GM21528 (cell line): Measurements from ENCODE around the gene DAPK3.
"Not testable (repeated sequence)": the region's sequence is repeated elsewhere in the genome, so short reads cannot be mapped to it uniquely, and the experiment has no call there.

Experiments used
- ATAC-seq: cut with Tn5 transposase; IDR thresholded peaks from one replicate; pipeline ENCODE4 v1.9.1; 2021; ENCODE audit warnings: mild to moderate bottlenecking, moderate library complexity; ENCODE audit not compliant: unreplicated experiment, low FRiP score

DAPK3 gene

DNA sequence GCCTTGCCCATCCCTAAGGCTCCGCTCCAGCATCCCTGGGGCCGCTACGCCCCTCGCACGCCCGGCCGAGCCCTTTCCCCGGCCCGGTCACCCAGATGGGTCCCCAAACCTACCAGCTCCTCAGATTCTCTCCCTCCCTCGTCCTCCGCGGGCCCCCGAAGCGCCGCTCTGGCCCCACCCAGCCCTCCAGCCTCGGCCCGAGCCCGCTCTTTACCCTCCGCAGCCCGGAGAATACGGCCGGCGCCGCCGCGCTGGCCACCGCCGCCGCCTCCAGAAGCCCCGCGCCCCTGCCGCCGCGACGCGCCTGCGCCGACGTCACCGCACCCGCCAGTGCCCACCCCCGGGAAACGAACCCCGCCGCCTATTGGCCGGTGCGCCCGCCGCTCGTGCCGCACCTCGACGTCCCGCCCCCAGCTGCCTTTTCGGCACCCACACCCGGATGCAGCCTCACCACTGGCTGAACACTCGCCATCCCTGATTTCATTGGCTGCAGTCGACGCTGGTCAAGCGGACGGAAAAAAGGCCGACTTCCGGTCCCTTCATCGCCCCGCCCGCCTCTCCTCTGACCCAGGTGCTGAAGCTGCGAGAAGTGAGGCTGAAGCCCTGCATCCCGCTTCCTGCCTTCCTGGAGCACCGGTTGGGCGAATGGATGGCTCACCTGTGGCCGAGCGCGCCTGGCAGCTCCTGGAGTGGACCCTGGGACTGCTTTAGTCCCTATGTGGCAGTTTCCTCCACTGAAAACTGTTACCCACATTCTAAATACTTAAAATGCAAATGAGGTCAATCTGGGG is at the start of gene DAPK3:
Gene DAPK3, minus strand, starts transcription at position 292 of the 791 bp plus-strand sequence. CDS start 1,364 bp downstream, outside the sequence.
- ATAC-seq = peak; percentile 89

DNA sequence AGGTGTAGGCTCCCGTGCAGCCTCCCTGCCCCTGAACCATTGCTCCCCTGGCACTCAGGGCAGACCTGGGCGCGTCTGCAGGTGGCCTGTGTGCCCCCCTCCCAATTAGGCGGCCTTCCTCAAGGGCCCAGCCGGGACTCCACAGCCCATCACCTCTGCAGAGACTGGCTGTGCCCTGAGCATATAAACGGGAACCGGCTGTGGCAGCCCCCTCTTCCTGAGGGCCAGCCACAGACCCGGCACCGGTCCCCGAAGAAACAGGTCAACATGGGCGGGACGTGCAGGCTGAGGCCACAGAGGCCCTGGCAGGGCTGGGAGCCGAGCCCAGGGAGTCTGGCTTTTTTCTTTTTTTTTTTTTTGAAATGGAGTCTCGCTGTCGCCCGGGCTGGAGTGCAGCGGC is 48.7 kb upstream of the DAPK3 start:
- ATAC-seq = no peak

DNA sequence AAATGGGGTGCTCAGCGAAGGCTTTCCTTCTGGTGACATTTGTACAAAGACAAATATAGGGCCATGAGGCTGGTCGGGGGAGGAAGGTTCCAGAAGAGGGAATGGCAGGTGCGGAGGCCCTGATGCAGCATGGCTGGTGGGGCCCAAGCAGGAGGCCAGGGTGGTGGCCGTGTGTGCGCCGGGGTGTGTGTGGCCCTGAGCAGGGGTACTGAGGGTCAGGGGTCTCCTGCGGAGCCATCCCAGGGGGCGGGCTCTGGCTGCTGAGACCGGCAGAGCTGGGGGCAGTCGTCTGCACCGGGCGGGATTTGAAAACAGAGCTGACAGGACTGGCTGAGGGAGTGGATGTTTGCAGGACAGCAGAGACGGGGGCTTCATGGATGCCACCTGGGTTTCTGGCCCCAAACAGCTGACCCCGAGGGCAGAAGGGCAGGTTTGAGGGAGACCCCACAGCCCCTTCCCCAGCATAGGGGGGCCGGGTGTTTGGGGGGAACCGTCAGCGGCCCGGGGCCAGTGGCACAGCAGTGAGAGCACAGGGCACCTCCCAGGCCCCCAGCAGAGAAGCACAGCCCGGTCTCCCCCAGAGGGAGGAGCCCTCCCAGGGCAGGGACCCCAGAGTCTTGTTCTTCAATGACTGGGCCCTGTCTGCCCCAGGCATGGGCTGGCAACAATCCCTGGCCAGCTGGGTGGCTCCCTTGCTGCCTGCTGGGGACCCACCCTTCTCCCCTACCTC is 48.0 kb upstream of the DAPK3 start:
- no peak for ATAC-seq

DNA sequence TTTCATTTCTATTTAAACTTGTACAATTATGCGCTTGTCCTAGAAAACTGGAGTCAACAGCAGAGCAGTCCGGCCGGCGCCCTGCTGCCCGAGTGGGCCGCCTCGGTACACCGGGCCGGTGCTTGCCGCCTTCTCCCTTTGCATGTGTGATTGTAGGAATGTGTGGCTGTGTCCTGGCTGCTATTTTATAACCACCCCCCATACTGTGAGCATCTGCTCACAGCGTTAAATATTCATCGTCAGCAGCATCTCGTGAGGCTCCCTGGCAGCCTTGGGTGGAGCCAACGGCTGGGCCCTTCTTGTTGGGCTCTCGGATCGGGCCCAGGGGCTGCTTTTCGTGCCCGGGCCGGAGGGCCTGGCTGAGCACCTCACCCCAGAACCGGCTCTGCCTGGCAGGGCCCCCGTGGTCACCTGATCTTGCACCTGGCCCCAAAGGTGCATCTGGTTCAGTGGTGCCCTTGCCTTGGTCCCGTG is 47.3 kb upstream of the DAPK3 start:
- no peak for ATAC-seq

GRCh38 chr19:4016903-4017638 is 46.2 kb upstream of the DAPK3 start:
- no peak for ATAC-seq

- no peak for ATAC-seq
Observed at GRCh38 chr19:4016486-4016885, 45.6 kb upstream of the DAPK3 start.

- no peak for ATAC-seq
Observed at GRCh38 chr19:4015705-4016402, 45.0 kb upstream of the DAPK3 start.

GRCh38 chr19:4014541-4015491 is 43.9 kb upstream of the DAPK3 start:
- ATAC-seq = no peak

DNA sequence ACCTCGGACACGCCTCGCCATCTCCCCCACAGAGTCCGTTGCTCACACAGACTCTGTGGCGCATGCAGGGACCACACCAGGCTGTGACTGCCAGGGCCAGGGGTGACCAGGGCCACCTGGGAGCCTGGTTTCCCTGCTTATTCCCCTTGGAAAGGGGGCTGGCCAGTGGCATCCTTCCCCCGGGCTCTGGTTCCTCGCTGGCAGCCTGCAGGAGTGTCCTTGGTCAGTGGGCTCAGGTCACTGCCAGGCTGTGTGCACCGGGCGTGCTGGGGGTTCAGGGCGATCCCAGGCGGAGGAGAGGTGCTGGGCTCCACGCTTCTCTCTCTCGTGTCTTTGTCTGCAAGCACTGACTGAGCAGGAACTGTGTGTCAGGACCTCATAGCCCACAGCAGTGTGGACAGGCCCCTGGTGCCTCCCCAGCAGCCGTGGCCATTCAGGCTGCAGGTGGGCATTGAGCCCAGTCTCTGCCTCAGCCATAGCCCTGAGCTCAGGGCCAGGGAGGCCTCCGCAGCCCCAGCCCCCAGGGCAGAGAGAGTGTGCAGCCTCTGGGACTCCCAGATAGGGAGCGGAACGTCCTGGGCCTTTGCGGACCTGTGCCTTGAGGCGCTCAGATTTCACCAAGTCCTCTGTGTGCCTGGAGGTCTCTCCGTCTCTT is 43.1 kb upstream of the DAPK3 start:
- ATAC-seq = no peak

DNA sequence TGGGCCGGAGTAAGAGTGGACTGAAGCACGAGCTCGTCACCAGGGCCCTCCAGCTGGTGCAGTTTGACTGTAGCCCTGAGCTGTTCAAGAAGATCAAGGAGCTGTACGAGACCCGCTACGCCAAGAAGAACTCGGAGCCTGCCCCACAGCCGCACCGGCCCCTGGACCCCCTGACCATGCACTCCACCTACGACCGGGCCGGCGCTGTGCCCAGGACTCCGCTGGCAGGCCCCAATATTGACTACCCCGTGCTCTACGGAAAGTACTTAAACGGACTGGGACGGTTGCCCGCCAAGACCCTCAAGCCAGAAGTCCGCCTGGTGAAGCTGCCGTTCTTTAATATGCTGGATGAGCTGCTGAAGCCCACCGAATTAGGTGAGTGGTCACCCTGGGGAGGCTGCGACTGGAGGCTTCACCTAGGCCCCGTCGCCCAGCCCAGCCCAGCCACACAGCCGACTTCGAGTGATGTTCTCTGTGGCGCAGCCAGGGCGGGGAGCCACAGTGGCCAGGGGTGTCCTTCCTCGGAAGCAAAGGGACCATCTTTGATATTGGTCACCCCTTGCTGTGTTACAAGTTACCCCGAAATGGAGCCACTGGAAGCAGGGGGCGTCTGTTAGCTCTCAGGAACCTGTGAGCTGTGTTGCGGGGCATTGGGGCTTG is 42.2 kb upstream of the DAPK3 start:
- ATAC-seq = no peak

DNA sequence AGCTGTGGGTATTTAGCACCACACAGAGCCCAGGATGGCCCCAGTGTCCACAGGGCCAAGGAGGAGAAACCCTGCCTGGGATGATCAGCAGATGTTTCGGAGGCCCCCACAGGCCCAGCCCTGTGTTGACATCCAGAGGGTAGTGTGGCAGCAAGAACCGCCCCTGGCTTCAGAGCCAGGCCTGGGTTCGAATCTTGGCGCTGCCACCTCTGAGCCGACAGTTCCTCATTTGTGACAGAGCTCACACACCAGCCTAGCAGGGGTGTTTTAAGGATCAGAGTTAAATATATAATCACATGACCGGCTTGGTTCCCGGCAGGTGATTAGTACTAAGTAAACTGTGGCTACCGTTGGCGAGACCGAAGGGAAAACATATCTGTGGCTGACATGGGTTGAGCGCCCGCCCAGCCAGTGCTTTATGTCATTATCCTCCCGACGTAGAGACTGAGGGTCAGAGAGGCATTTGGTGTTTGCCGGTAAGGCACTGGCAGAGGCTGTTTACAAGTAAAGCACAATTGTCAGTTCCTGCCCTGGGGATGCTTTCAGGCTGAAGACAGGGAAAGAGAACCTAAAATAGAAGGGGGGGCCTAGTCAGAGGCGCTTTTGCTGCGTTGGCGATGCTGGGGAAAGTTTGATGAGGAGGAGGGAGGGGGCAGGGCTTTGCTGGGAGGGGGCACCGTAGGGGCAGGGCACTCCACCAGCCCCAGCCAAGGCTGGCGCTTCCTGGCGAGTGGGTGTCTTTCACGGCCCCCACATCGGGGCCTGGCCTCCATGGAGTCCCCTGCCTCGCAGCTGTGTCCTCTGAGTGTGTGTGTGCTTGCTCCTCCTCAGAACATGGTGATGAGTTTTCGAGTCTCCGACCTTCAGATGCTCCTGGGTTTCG is 41.4 kb upstream of the DAPK3 start:
- ATAC-seq = no peak

DNA sequence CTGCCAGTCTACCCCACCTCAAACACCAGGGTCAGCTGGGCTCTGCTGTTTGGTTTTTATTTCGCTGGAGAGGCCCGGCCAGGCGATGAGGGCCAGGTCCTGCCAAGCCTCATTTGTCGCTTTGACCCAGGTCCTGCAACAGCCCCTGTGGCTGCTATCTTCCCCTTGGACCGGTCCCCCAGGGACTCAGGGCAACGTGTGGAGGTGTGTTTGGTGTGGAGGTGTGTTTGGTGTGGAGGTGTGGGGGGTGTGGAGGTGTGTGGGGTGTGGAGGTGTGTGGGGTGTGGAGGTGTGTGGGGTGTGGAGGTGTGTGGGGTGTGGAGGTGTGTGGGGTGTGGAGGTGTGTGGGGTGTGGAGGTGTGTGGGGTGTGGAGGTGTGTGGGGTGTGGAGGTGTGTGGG is 40.5 kb upstream of the DAPK3 start:
- ATAC-seq = not testable (repeated sequence)

- no peak for ATAC-seq
Observed at GRCh38 chr19:4010808-4011110, 39.9 kb upstream of the DAPK3 start.

DNA sequence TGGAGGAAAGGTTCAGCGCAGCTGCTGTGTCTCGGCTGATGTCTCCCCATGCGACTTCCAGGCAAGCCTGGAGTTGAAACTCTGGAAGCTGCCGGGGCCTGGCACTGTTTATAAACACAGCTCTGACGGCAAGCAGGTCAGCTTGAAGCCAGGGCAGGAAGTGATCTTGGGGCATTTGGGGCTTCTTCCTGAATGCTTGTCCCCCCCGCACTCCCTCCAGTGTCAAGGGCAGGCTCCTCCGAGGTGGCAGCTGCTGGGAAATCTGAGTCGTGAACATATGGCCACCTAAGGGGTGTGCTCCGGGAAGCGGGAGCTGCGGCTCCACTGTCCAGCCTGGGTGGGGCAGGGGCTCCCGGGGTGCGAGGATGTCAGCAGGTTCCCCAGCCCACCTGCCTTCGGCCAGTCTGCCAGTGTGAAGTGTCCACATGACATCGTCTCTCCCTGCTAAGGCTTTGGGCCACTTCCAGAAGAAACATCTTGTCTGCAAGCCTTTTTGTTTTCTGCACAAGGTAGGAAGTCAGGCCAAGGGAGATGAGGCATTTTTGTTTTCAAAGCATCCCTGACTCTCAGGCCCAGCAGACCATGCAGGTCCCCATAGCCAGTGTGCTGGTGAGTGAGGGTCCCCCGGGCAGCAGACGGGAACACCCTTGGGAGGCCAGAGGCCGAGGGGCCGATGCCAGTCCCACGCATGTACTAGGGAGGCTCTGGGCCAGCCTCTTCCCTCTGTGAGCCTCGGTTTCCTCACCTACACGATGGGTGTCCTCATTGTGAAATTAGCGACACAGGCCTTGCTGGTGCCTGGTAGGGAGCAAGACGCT is 39.3 kb upstream of the DAPK3 start:
- ATAC-seq = no peak

- peak; percentile 8 for ATAC-seq
Observed at GRCh38 chr19:4007836-4008539, 37.1 kb upstream of the DAPK3 start.
